ENCODE measurements around the gene GRIN2A.

Gene GRIN2A

GRCh38 chr16:9805109-9805508, 377.1 kb downstream of the GRIN2A start:
- no peak for DNase-seq

- no peak for DNase-seq
Observed at GRCh38 chr16:9802160-9802559, 380.1 kb downstream of the GRIN2A start.

- no peak for DNase-seq
Observed at GRCh38 chr16:9801651-9802050, 380.6 kb downstream of the GRIN2A start.

- no peak for DNase-seq
Observed at GRCh38 chr16:9800186-9800738, 382.0 kb downstream of the GRIN2A start.

- no peak for DNase-seq
Observed at GRCh38 chr16:9798952-9799580, 383.2 kb downstream of the GRIN2A start.

GRCh38 chr16:9798474-9798873, 383.8 kb downstream of the GRIN2A start:
- no peak for DNase-seq

GRCh38 chr16:9797306-9797705, 384.9 kb downstream of the GRIN2A start:
- no peak for DNase-seq

GRCh38 chr16:9793623-9794022, 388.6 kb downstream of the GRIN2A start:
- DNase-seq = no peak

GRCh38 chr16:9791556-9791955, 390.7 kb downstream of the GRIN2A start:
- DNase-seq = no peak

- no peak for DNase-seq
Observed at GRCh38 chr16:9790199-9790598, 392.0 kb downstream of the GRIN2A start.

GRCh38 chr16:9787717-9788116, 394.5 kb downstream of the GRIN2A start:
- no peak for DNase-seq

- no peak for DNase-seq
Observed at GRCh38 chr16:9780831-9781230, 401.4 kb downstream of the GRIN2A start.

GRCh38 chr16:9778849-9779248, 403.4 kb downstream of the GRIN2A start:
- DNase-seq = no peak

- DNase-seq = no peak
Observed at GRCh38 chr16:9775998-9776397, 406.2 kb downstream of the GRIN2A start.

- DNase-seq = no peak
Observed at GRCh38 chr16:9773289-9773688, 408.9 kb downstream of the GRIN2A start.

- DNase-seq = no peak
Observed at GRCh38 chr16:9772526-9773225, 409.6 kb downstream of the GRIN2A start.

GRCh38 chr16:9766891-9767290, 415.3 kb downstream of the GRIN2A start:
- no peak for DNase-seq

- no peak for DNase-seq
Observed at GRCh38 chr16:9763505-9763904, 418.7 kb downstream of the GRIN2A start.

- no peak for DNase-seq
Observed at GRCh38 chr16:9761870-9762269, 420.4 kb downstream of the GRIN2A start.

GRCh38 chr16:9757687-9758086, 424.5 kb downstream of the GRIN2A start:
- no peak for DNase-seq

- DNase-seq = no peak
Observed at GRCh38 chr16:9756434-9756833, 425.8 kb downstream of the GRIN2A start.

GRCh38 chr16:9755081-9755480, 427.1 kb downstream of the GRIN2A start:
- no peak for DNase-seq

GRCh38 chr16:9741776-9742175, 440.5 kb downstream of the GRIN2A start:
- DNase-seq = no peak

GRCh38 chr16:9739301-9739700, 442.9 kb downstream of the GRIN2A start:
- no peak for DNase-seq

Measured in activated gamma-delta T cell (primary cell).